ENCODE results near the gene HMSD. TPM values are rescaled to one million over a fixed set of nuclear protein-coding genes. Genes with fewer than 3 reads are reported as not detected.

HMSD gene
- total RNA-seq, 4 donors from 2014 or later, result not detected

DNA sequence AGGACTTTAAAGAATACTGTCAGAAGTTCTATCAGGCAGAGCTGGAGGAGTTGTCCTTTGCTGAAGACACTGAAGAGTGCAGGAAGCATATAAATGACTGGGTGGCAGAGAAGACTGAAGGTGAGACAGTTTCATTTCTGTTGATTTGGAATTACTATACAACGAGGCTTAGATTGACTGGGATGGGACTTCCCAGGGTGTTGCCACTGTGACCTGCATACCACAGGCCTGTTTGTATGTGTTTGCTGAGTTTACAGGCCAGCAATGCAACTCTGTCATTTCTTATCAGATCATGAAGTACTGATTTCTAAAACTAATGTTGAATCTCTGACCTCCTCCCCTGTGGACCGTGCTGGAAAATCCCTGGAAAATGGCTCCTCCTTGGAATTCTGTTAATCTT is 32.6 kb downstream of the HMSD start:
- Histone ChIP-seq H3K27ac (no peak overlapping the region), H3K36me3 (peaks cover 0 to 10% of the 10 kb centered on the region in 2 donors), H3K9me3 (no peaks in the 10 kb centered on the region), H3K4me3 (no peak overlapping the region), H3K27me3 (no peaks in the 10 kb centered on the region), H3K4me1 (peaks cover 0 to 7% of the 10 kb centered on the region in 2 donors)
- in situ Hi-C loops (cut with MboI; ENCODE audit: low sequenced_read_pairs in 4 of 4) (loop anchor here (25.0 kb wide), 1 partner anchor 469 kb away; no protein-coding TSS in a partner anchor), intact Hi-C loops (cut with DNase I; ENCODE audit: low total_unique reads) (no loop called here)
- no peak for DNase-seq
- no peak for ATAC-seq
- no peak for TF ChIP-seq POLR2A (IDR thresholded peaks at IDR 0.05)
- TF ChIP-seq, protein P1, sequence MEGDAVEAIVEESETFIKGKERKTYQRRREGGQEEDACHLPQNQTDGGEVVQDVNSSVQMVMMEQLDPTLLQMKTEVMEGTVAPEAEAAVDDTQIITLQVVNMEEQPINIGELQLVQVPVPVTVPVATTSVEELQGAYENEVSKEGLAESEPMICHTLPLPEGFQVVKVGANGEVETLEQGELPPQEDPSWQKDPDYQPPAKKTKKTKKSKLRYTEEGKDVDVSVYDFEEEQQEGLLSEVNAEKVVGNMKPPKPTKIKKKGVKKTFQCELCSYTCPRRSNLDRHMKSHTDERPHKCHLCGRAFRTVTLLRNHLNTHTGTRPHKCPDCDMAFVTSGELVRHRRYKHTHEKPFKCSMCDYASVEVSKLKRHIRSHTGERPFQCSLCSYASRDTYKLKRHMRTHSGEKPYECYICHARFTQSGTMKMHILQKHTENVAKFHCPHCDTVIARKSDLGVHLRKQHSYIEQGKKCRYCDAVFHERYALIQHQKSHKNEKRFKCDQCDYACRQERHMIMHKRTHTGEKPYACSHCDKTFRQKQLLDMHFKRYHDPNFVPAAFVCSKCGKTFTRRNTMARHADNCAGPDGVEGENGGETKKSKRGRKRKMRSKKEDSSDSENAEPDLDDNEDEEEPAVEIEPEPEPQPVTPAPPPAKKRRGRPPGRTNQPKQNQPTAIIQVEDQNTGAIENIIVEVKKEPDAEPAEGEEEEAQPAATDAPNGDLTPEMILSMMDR (IDR thresholded peaks at IDR 0.05 in 4 of 5, conservative IDR thresholded peaks at IDR 0.05 in 1 of 5), result no peak

DNA sequence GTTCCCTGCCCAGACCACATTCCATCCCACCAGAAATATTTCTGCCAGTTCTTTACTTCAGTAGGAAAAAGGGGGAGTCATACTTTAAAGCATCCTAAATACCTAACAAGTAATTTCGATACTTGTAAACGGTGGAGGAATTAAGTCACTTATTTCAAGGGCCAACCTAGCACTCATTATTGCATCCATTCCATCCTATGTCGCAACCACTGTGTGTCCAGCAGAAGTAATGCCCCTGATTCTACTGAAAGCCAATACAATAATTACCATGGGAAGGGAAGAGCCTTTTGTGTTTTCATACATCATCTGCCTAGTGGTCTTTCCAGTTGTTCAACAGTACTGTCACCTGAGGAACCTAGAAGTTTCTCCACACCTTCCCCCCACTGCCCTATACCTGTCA is 33.3 kb downstream of the HMSD start:
- ATAC-seq (no peak), DNase-seq (no peak)
- H3K9me3 ChIP-seq, result no peaks in the 10 kb centered on the region
- no peaks in the 10 kb centered on the region for H3K27me3 ChIP-seq
- peaks cover 0 to 10% of the 10 kb centered on the region in 2 donors for H3K36me3 ChIP-seq
- TF ChIP-seq, protein P1 (IDR thresholded peaks at IDR 0.05 in 4 of 5, conservative IDR thresholded peaks at IDR 0.05 in 1 of 5), result no peak
- TF ChIP-seq POLR2A (IDR thresholded peaks at IDR 0.05), result no peak
- no peak overlapping the region for H3K4me3 ChIP-seq
- H3K4me1 ChIP-seq, result peaks cover 0 to 7% of the 10 kb centered on the region in 2 donors
- no peak overlapping the region for H3K27ac ChIP-seq
- in situ Hi-C loops (cut with MboI; ENCODE audit: low sequenced_read_pairs in 4 of 4) (loop anchor here (25.0 kb wide), 1 partner anchor 470 kb away; no protein-coding TSS in a partner anchor), intact Hi-C loops (cut with DNase I; ENCODE audit: low total_unique reads) (no loop called here)

DNA sequence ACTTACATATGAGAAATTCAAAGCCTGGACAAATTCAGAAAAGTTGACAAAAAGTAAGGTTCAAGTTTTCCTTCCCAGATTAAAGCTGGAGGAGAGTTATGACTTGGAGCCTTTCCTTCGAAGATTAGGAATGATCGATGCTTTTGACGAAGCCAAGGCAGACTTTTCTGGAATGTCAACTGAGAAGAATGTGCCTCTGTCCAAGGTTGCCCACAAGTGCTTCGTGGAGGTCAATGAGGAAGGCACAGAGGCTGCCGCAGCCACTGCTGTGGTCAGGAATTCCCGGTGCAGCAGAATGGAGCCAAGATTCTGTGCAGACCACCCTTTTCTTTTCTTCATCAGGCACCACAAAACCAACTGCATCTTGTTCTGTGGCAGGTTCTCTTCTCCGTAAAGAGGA is 37.8 kb downstream of the HMSD start:
- no peak overlapping the region for H3K4me3 ChIP-seq
- no peak overlapping the region for H3K27ac ChIP-seq
- in situ Hi-C loops (cut with MboI; ENCODE audit: low sequenced_read_pairs in 4 of 4) (loop anchor here (25.0 kb wide), 1 partner anchor 475 kb away; no protein-coding TSS in a partner anchor), intact Hi-C loops (cut with DNase I; ENCODE audit: low total_unique reads) (no loop called here)
- H3K4me1 ChIP-seq, result no peaks in the 10 kb centered on the region
- TF ChIP-seq, protein P1 (IDR thresholded peaks at IDR 0.05 in 4 of 5, conservative IDR thresholded peaks at IDR 0.05 in 1 of 5), result no peak
- TF ChIP-seq POLR2A (IDR thresholded peaks at IDR 0.05), result no peak
- no peaks in the 10 kb centered on the region for H3K27me3 ChIP-seq
- H3K36me3 ChIP-seq, result peaks cover 0 to 10% of the 10 kb centered on the region in 2 donors
- ATAC-seq (no peak), DNase-seq (no peak)
- H3K9me3 ChIP-seq, result no peaks in the 10 kb centered on the region

DNA sequence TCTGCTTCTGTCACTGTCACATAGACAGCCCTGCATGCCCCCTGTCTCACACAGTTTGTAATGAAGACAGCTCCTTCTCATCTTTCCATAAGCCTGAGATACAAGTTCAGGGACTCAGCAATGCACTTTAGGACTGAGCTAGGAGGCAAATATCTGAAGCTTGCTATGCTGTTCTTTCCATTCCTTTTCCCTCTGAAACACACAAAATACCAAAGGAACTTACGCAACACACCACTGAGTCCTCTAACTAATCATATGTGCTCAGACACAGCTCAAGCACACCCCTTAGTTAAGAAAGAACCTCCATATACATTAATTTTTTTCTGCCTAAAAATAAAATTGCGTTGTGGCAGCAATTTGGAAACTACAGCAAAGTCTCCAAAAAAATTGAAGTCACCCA is 38.6 kb downstream of the HMSD start:
- Histone ChIP-seq H3K4me1 (no peaks in the 10 kb centered on the region), H3K4me3 (no peak overlapping the region), H3K36me3 (peaks cover 0 to 3% of the 10 kb centered on the region in 2 donors), H3K27me3 (no peaks in the 10 kb centered on the region), H3K27ac (no peak overlapping the region), H3K9me3 (no peaks in the 10 kb centered on the region)
- ATAC-seq, result no peak
- no peak for DNase-seq
- intact Hi-C loops (cut with DNase I; ENCODE audit: low total_unique reads) (no loop called here), in situ Hi-C loops (cut with MboI; ENCODE audit: low sequenced_read_pairs in 4 of 4) (loop anchor here (25.0 kb wide), 1 partner anchor 475 kb away; no protein-coding TSS in a partner anchor)
- TF ChIP-seq, protein P1 (IDR thresholded peaks at IDR 0.05 in 4 of 5, conservative IDR thresholded peaks at IDR 0.05 in 1 of 5), result no peak
- no peak for TF ChIP-seq POLR2A (IDR thresholded peaks at IDR 0.05)

DNA sequence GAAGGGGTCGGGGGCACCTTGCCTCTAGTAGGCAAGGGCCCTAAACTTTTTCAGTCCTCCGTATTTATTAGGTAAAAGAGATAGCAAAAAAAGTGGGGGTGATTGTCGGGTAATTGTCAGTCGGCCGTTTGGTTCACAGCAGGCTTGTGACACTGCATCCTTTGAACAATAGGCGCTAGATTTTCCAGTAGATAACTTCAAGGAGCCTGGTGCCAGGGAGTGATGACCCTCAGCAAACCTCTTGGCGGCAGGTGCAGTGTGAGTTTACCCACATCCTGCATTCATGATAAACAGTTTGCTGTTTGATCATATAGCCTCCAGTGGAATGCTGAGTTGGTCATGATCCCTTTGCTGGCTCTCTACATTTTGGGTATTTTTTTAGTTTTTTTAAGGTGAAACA is 43.6 kb downstream of the HMSD start:
- Histone ChIP-seq H3K27me3 (no peaks in the 10 kb centered on the region), H3K27ac (no peak overlapping the region), H3K36me3 (no peaks in the 10 kb centered on the region), H3K4me1 (no peaks in the 10 kb centered on the region), H3K4me3 (no peak overlapping the region), H3K9me3 (no peaks in the 10 kb centered on the region)
- ATAC-seq (no peak), DNase-seq (no peak)
- intact Hi-C loops (cut with DNase I; ENCODE audit: low total_unique reads) (loop anchor here (1.0 kb wide), 1 partner anchor 29 kb away; no protein-coding TSS in a partner anchor), in situ Hi-C loops (cut with MboI; ENCODE audit: low sequenced_read_pairs in 4 of 4) (loop anchor here (25.0 kb wide), 1 partner anchor 480 kb away; no protein-coding TSS in a partner anchor)
- TF ChIP-seq POLR2A (IDR thresholded peaks at IDR 0.05), result no peak
- TF ChIP-seq, protein P1 (IDR thresholded peaks at IDR 0.05 in 4 of 5, conservative IDR thresholded peaks at IDR 0.05 in 1 of 5), result no peak

All from gastrocnemius medialis (tissue), 4 donors.